ENCODE results near the gene ARL8B. TPM values are rescaled to one million over a fixed set of nuclear protein-coding genes. Genes with fewer than 3 reads are reported as not detected.

The ARL8B gene
- polyA plus RNA-seq, 1 of the 3 experiments (the other 2 are of a cell fraction), result 21.9 TPM

DNA sequence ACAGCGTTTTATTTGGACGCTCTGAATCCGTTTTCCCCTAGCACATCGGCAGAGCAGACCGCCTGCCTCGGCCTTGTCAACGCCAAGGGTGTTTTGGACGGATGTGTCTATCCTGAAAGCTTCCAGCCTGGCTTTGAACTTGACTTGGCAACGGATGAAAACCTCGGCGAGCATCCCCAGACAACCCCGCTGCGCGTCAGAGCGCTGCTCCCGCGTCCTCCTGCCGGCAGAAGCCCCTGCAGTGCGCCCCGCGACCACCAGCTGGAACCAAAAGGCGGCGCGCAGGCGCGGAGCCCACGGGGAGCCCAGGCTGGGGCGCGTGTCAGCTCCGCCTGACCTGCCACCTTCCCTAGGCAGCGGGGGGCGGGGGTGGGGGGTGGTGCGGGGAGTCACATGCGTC, 26.2 kb upstream of the ARL8B start:
- Histone ChIP-seq H3K4me2 (no peak overlapping the region), H3K4me1 (ENCODE audit: control insufficient read depth in 1 of 2, insufficient read depth in 2 of 2, low read depth in 1 of 2, low read length in 1 of 2) (peaks cover 0 to 3% of the 10 kb centered on the region in 2 experiments; a peak in 1 of 4 replicates), H3K27ac (ENCODE audit: low read depth in 2 of 2, low read length in 1 of 2) (no peak overlapping the region), H3K9me2 (no peaks in the 10 kb centered on the region), H3K36me3 (replicated peaks in 1 of 2; ENCODE audit: control insufficient read depth in 1 of 2, insufficient read depth in 2 of 2, low read length in 1 of 2) (no peaks in the 10 kb centered on the region), H3K79me2 (ENCODE audit: insufficient read depth) (no peaks in the 10 kb centered on the region), H3K9me3 (no peaks in the 10 kb centered on the region), H3K9ac (no peak overlapping the region), H3K4me3 (ENCODE audit: low read depth in 2 of 2, low read length in 1 of 2) (no peak overlapping the region), H3F3A (replicated peaks; ENCODE audit: insufficient read depth) (no peaks in the 10 kb centered on the region), H4K20me1 (ENCODE audit: insufficient read depth) (no peaks in the 10 kb centered on the region), H3K27me3 (ENCODE audit: insufficient read depth) (no peaks in the 10 kb centered on the region), H2AFZ (ENCODE audit: low read depth) (no peak overlapping the region)
- 46% methylated on average over 20 of the region's 34 CpGs for WGBS (ENCODE audit: low lambda C conversion rate)
- peak; percentile 90 for DNase-seq
- ChIA-PET CTCF (interaction anchor here (1.1 to 1.7 kb wide), 5 partner anchors 9 to 38 kb away, joined by 3 to 5 read pairs (median 4); no protein-coding TSS in a partner anchor), POLR2A (interaction anchor here (0.6 kb wide), 1 partner anchor 152 kb away, joined by 3 read pairs; no protein-coding TSS in a partner anchor)
- peak; percentile 33; the same call in 1 of the 2 replicates for TF ChIP-seq NRF1 (IDR thresholded peaks at IDR 0.05; ENCODE audit: low read depth, low read length)
- no peak for TF ChIP-seq ELF1 (IDR thresholded peaks at IDR 0.05)

- Histone ChIP-seq H3K4me3 (ENCODE audit: low read depth in 2 of 2, low read length in 1 of 2) (no peak overlapping the region), H3K4me1 (ENCODE audit: control insufficient read depth in 1 of 2, insufficient read depth in 2 of 2, low read depth in 1 of 2, low read length in 1 of 2) (peaks cover 0 to 3% of the 10 kb centered on the region in 2 experiments; a peak in 1 of 4 replicates), H3F3A (replicated peaks; ENCODE audit: insufficient read depth) (no peaks in the 10 kb centered on the region), H3K27ac (ENCODE audit: low read depth in 2 of 2, low read length in 1 of 2) (no peak overlapping the region), H3K9me3 (no peaks in the 10 kb centered on the region), H2AFZ (ENCODE audit: low read depth) (no peak overlapping the region), H3K36me3 (replicated peaks in 1 of 2; ENCODE audit: control insufficient read depth in 1 of 2, insufficient read depth in 2 of 2, low read length in 1 of 2) (no peaks in the 10 kb centered on the region), H3K27me3 (ENCODE audit: insufficient read depth) (no peaks in the 10 kb centered on the region), H3K9me2 (no peaks in the 10 kb centered on the region), H3K4me2 (no peak overlapping the region), H3K79me2 (ENCODE audit: insufficient read depth) (no peaks in the 10 kb centered on the region), H3K9ac (no peak overlapping the region), H4K20me1 (ENCODE audit: insufficient read depth) (no peaks in the 10 kb centered on the region)
- TF ChIP-seq RCOR1 (IDR thresholded peaks at IDR 0.05; ENCODE audit: low read length) (no peak), CHD2 (IDR thresholded peaks at IDR 0.05; ENCODE audit: low read length, partially characterized antibody) (no peak), CTCF (IDR thresholded peaks at IDR 0.05) (no peak), NFIC (IDR thresholded peaks at IDR 0.05; ENCODE audit: borderline replicate concordance) (no peak), TEAD4 (IDR thresholded peaks at IDR 0.05; ENCODE audit: borderline replicate concordance, insufficient read depth) (no peak), POLR2AphosphoS5 (IDR thresholded peaks at IDR 0.05; ENCODE audit: low read depth, low read length) (no peak), SMC3 (IDR thresholded peaks at IDR 0.05; ENCODE audit: low read depth, low read length) (no peak), MEF2A (IDR thresholded peaks at IDR 0.05; ENCODE audit: borderline replicate concordance, low read depth) (no peak), USF1 (IDR thresholded peaks at IDR 0.05; ENCODE audit: borderline replicate concordance, low read depth) (no peak), YY1 (IDR thresholded peaks at IDR 0.05; ENCODE audit: low read depth) (no peak), GATA2 (CRISPR knock-in tag; IDR thresholded peaks at IDR 0.05) (no peak), ELF1 (IDR thresholded peaks at IDR 0.05) (no peak), TCF12 (IDR thresholded peaks at IDR 0.05) (no peak), USF2 (IDR thresholded peaks at IDR 0.05; ENCODE audit: borderline replicate concordance, low read depth, low read length) (no peak), MXI1 (IDR thresholded peaks at IDR 0.05; ENCODE audit: low read depth, low read length) (no peak), RFX5 (IDR thresholded peaks at IDR 0.05; ENCODE audit: low read length) (no peak), RXRA (IDR thresholded peaks at IDR 0.05; ENCODE audit: borderline replicate concordance, low read depth) (no peak)
- TF ChIP-seq, protein P1, sequence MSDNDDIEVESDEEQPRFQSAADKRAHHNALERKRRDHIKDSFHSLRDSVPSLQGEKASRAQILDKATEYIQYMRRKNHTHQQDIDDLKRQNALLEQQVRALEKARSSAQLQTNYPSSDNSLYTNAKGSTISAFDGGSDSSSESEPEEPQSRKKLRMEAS (IDR thresholded peaks at IDR 0.05; ENCODE audit: low read depth), result no peak
- TF ChIP-seq, protein P2, sequence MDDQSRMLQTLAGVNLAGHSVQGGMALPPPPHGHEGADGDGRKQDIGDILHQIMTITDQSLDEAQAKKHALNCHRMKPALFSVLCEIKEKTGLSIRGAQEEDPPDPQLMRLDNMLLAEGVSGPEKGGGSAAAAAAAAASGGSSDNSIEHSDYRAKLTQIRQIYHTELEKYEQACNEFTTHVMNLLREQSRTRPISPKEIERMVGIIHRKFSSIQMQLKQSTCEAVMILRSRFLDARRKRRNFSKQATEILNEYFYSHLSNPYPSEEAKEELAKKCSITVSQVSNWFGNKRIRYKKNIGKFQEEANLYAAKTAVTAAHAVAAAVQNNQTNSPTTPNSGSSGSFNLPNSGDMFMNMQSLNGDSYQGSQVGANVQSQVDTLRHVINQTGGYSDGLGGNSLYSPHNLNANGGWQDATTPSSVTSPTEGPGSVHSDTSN (IDR thresholded peaks at IDR 0.05), result no peak
- DNase-seq, result no peak
- WGBS (ENCODE audit: low lambda C conversion rate), result 72% methylated on average over 11 of the region's 11 CpGs
- ChIA-PET CTCF (interaction anchor here (1.2 to 3.0 kb wide), 4 partner anchors 10 to 27 kb away, joined by 4 to 15 read pairs (median 5); partner anchors contain the start of gene ARL8B), POLR2A (interaction anchor here (0.6 kb wide), 1 partner anchor 153 kb away, joined by 3 read pairs; no protein-coding TSS in a partner anchor)
Observed at GRCh38 chr3:5096336-5097008, 25.6 kb upstream of the ARL8B start.
